LNCaP clone FGC (cell line): ENCODE measurements around the gene CHURC1.
A peak's percentile ranks its signal among the peaks of the same experiment; 100 is the strongest.

Source experiments
- DNase-seq: peaks from one replicate; pipeline ENCODE4 v3.0.0-alpha.2; 2011; ENCODE audit warnings: low read depth
- H3K4me3 ChIP-seq: 2 replicates; pipeline ENCODE4 v1.5.1; 2011; ENCODE audit warnings: mild to moderate bottlenecking, low read depth, low read length, control low read depth
- TF ChIP-seq, protein P1 (sequence below): IDR thresholded peaks from 2 replicates; pipeline ENCODE4 v1.5.1; 2012; ENCODE audit warnings: mild to moderate bottlenecking; ENCODE audit not compliant: control insufficient read depth, insufficient read depth; ENCODE audit errors: extremely low read depth

Gene CHURC1

DNA sequence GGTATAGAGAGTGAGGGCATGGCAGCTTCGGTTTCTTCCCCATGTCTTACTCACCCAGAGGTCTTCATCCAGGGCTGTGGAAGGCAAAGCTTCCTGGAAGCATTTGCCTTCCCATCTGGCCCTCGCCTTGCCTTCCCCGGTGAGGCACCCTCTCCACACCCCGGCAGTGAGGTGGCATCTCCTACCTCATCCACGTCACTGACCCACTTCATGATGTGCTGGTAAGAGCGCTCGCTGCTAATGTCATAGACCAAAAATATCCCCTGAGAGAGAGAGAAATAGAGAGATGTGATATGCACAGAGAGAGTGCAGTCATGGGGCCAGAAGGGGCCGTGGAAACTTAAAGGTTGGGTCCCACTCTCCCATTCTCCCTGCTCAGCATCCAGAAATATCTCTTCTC, 36.6 kb downstream of the CHURC1 start:
- TF ChIP-seq, protein P1, sequence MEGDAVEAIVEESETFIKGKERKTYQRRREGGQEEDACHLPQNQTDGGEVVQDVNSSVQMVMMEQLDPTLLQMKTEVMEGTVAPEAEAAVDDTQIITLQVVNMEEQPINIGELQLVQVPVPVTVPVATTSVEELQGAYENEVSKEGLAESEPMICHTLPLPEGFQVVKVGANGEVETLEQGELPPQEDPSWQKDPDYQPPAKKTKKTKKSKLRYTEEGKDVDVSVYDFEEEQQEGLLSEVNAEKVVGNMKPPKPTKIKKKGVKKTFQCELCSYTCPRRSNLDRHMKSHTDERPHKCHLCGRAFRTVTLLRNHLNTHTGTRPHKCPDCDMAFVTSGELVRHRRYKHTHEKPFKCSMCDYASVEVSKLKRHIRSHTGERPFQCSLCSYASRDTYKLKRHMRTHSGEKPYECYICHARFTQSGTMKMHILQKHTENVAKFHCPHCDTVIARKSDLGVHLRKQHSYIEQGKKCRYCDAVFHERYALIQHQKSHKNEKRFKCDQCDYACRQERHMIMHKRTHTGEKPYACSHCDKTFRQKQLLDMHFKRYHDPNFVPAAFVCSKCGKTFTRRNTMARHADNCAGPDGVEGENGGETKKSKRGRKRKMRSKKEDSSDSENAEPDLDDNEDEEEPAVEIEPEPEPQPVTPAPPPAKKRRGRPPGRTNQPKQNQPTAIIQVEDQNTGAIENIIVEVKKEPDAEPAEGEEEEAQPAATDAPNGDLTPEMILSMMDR, result no peak
- H3K4me3 ChIP-seq, result no peak overlapping the region
- no peak for DNase-seq

DNA sequence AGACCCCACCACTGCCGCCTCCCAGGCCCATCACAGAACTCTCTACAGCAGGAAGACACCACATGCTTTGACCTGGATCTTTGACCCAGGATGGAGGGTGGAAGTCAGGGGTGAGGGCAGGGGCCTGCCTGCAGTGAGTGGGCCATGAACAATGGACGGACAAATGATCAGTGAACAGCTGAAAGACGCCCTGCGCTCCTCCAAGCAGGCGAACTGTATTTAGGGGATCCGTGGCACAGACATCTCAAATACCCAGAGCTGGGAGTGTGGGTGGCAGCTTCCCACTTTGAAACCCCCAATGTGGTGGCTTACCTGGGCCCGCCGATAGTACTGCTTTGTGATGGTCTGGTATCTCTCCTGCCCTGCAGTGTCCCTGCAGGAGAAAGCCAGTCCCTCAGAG, 37.0 kb downstream of the CHURC1 start:
- TF ChIP-seq, protein P1, result no peak
- no peak for DNase-seq
- no peak overlapping the region for H3K4me3 ChIP-seq

- H3K4me3 ChIP-seq, result no peak overlapping the region
- DNase-seq, result no peak
- TF ChIP-seq, protein P1, result no peak
These were observed 37.5 kb downstream of the CHURC1 start for GRCh38 chr14:64951724-64952123.

GRCh38 chr14:64952598-64953309, 38.5 kb downstream of the CHURC1 start:
- H3K4me3 ChIP-seq, result no peak overlapping the region
- DNase-seq, result no peak
- TF ChIP-seq, protein P1, result 0 out of 2 replicates have a peak, but pooled peaks have one; percentile 3

DNA sequence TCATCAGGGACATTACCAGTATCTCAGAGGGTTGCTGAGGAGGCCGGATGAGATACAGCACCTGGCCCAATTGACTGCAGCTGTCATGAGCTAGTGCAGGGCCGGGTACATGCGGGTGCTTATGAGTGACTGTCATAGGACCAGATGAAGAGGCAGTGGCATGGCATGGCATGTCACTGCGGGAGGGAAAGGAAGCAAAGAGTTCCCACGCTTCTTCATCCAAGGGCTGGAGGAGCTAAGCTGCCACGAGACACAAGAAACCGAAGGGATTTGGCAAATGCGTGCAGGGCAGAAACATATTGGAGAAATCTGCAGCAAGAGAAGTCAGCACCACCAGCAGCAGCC, 39.0 kb downstream of the CHURC1 start:
- H3K4me3 ChIP-seq, result no peak overlapping the region
- no peak for DNase-seq
- TF ChIP-seq, protein P1, result no peak

GRCh38 chr14:64953661-64954060, 39.4 kb downstream of the CHURC1 start:
- no peak for DNase-seq
- TF ChIP-seq, protein P1, result no peak
- no peak overlapping the region for H3K4me3 ChIP-seq
